Measurements from ENCODE around the gene CNTNAP2. TPM values are rescaled to one million over a fixed set of nuclear protein-coding genes. Genes with fewer than 3 reads are reported as not detected.
A peak's percentile ranks its signal among the peaks of the same experiment; 100 is the strongest.

CNTNAP2 gene
- total RNA-seq, 2 experiments from 2014 or later: not detected

DNA sequence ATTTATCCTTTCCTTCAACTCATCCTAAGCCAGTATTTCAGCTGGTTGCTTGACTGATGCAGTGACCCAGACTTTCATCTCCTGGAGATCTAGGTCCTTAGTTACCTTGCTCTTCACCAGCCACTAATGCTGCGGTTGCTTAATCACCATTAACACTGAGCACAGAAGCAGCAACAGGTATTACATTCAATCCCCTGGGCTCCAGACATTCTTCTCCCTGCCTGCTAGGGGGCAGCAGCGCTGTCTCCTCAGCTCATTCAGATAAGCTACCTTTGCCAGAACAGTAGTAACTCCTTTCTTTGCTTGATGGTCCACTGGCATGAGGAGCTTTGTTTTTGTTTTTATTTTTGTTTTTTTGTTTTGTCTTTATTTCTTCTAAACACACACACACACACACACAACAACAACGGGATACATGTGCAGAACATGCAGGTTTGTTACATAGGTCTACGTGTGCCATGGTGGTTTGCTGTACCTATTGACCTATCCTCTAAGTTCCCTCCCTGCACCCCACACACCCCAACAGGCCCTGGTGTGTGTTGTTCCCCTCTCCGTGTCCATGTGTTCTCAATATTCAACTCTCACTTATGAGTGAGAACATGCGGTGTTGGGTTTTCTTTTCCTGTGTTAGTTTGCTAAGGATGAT, 1430.8 kb downstream of the CNTNAP2 start:
- Mint-ChIP-seq H3K36me3 (no peaks in the 10 kb centered on the region), H3K27ac (no peak overlapping the region), H3K4me3 (no peak overlapping the region), H3K27me3 (no peaks in the 10 kb centered on the region), H3K4me1 (no peaks in the 10 kb centered on the region), H3K9me3 (peaks cover 4% of the 10 kb centered on the region)
- ATAC-seq (ENCODE audit: low read depth) (no peak), DNase-seq (peak; percentile 33)
- POLR2A ChIA-PET: no interaction called here

- Mint-ChIP-seq H3K36me3 (no peaks in the 10 kb centered on the region), H3K27ac (no peak overlapping the region), H3K4me3 (no peak overlapping the region), H3K9me3 (no peaks in the 10 kb centered on the region), H3K27me3 (no peaks in the 10 kb centered on the region), H3K4me1 (no peaks in the 10 kb centered on the region)
- ATAC-seq (ENCODE audit: low read depth) (no peak), DNase-seq (no peak)
- POLR2A ChIA-PET: no interaction called here
Measured at GRCh38 chr7:147556317-147556716, 1439.7 kb downstream of the CNTNAP2 start.

GRCh38 chr7:147563669-147564068, 1447.1 kb downstream of the CNTNAP2 start:
- POLR2A ChIA-PET: no interaction called here
- Mint-ChIP-seq H3K36me3 (no peaks in the 10 kb centered on the region), H3K4me1 (no peaks in the 10 kb centered on the region), H3K9me3 (peaks cover 2% of the 10 kb centered on the region), H3K27ac (no peak overlapping the region), H3K27me3 (no peaks in the 10 kb centered on the region), H3K4me3 (no peak overlapping the region)
- no peak for DNase-seq
- no peak for ATAC-seq (ENCODE audit: low read depth)

- peaks cover 2% of the 10 kb centered on the region for H3K9me3 Mint-ChIP-seq
- H3K4me3 Mint-ChIP-seq: no peak overlapping the region
- H3K4me1 Mint-ChIP-seq: no peaks in the 10 kb centered on the region
- no peak overlapping the region for H3K27ac Mint-ChIP-seq
- DNase-seq: no peak
- ATAC-seq (ENCODE audit: low read depth): no peak
- H3K27me3 Mint-ChIP-seq: no peaks in the 10 kb centered on the region
- POLR2A ChIA-PET: no interaction called here
- no peaks in the 10 kb centered on the region for H3K36me3 Mint-ChIP-seq
Measured at GRCh38 chr7:147564786-147565476, 1448.3 kb downstream of the CNTNAP2 start.

- H3K9me3 Mint-ChIP-seq: peaks cover 2% of the 10 kb centered on the region
- H3K4me3 Mint-ChIP-seq: no peak overlapping the region
- ATAC-seq (ENCODE audit: low read depth) (no peak), DNase-seq (no peak)
- H3K27ac Mint-ChIP-seq: no peak overlapping the region
- H3K27me3 Mint-ChIP-seq: no peaks in the 10 kb centered on the region
- H3K36me3 Mint-ChIP-seq: no peaks in the 10 kb centered on the region
- no peaks in the 10 kb centered on the region for H3K4me1 Mint-ChIP-seq
- POLR2A ChIA-PET: no interaction called here
Measured at GRCh38 chr7:147567043-147567442, 1450.4 kb downstream of the CNTNAP2 start.

DNA sequence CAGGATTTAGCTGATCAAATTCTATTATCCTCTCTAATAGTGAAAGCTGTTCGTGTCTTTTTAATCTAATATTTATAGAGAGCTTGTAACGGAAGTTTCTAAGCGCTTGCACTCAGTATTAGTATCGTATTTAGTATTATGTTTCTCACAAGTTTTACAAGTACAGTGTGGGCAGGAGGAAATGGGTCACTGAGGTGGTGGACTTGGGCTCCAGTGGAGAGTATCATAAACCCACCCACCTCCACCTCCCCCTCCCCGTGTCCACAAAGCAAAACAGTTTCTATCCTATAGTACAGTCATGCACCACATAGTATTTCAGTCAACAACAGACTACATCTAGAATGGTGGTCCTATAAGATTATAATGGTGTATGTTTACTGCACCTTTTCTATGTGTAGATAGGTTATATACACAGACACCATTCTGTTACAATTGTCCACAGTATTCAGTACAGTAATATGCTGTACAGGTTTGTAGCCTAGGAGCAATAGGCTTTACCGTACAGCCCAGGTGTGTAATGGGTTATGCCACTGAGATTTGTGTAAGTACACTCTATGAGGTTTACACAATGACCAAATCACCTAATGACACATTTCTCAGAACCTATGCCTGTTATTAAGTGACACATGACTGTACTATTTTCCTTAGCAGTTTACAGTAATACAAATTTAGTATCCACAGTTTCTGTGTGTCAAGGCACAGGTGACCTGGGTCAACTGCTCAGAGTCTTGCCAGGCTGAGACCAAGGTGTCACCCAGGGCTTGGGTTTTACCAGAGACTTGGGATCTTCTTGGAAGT, 1452.7 kb downstream of the CNTNAP2 start:
- Mint-ChIP-seq H3K4me1 (no peaks in the 10 kb centered on the region), H3K27me3 (no peaks in the 10 kb centered on the region), H3K9me3 (no peaks in the 10 kb centered on the region), H3K36me3 (no peaks in the 10 kb centered on the region), H3K27ac (no peak overlapping the region), H3K4me3 (no peak overlapping the region)
- ATAC-seq (ENCODE audit: low read depth) (no peak), DNase-seq (no peak)
- POLR2A ChIA-PET: interaction anchor here (0.6 kb wide), 1 partner anchor 36 kb away, joined by 4 read pairs; no protein-coding TSS in a partner anchor

- Mint-ChIP-seq H3K36me3 (no peaks in the 10 kb centered on the region), H3K27me3 (no peaks in the 10 kb centered on the region), H3K27ac (no peak overlapping the region), H3K9me3 (no peaks in the 10 kb centered on the region), H3K4me1 (no peaks in the 10 kb centered on the region), H3K4me3 (no peak overlapping the region)
- POLR2A ChIA-PET: no interaction called here
- ATAC-seq (ENCODE audit: low read depth) (no peak), DNase-seq (no peak)
Measured at GRCh38 chr7:147570390-147570789, 1453.8 kb downstream of the CNTNAP2 start.

DNA sequence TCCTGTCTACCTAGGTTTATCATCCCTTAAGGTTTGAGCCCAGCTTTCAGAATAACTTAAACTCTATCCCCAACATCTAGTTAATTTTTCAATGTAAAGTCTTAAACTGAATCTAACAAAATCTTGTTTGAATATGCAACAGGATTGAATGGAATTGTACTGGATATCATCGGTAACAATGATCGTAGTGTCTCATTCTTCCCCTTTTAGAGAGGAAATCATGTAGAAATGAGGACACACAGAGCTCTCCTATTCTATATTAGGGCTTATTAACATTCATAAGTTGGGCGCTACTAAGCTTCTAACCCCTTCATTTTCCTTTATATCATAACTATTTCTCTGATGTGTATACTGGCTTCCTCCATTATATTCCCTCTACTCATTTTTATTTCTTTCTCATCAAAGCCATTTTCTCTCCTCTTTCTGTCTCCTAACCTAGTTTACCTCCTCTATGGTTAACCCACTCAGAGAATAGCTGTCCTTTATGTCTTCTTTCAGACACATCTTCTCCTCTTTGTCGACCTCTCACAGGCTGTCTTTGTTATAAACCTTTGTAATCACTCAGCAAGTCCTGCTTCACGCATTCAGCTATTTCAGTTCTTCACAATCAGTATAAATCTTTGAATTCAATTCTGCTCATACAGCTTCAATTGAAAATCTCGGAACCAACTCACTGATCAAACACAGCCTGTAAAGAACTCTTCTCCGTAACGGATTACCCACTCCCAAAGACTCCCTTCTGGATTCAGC, 1455.0 kb downstream of the CNTNAP2 start:
- no peak overlapping the region for H3K4me3 Mint-ChIP-seq
- H3K36me3 Mint-ChIP-seq: no peaks in the 10 kb centered on the region
- ATAC-seq (ENCODE audit: low read depth) (no peak), DNase-seq (no peak)
- H3K9me3 Mint-ChIP-seq: no peaks in the 10 kb centered on the region
- H3K27ac Mint-ChIP-seq: no peak overlapping the region
- no peaks in the 10 kb centered on the region for H3K27me3 Mint-ChIP-seq
- POLR2A ChIA-PET: no interaction called here
- H3K4me1 Mint-ChIP-seq: no peaks in the 10 kb centered on the region

- Mint-ChIP-seq H3K9me3 (no peaks in the 10 kb centered on the region), H3K36me3 (no peaks in the 10 kb centered on the region), H3K27me3 (no peaks in the 10 kb centered on the region), H3K4me1 (no peaks in the 10 kb centered on the region), H3K27ac (no peak overlapping the region), H3K4me3 (no peak overlapping the region)
- POLR2A ChIA-PET: no interaction called here
- no peak for ATAC-seq (ENCODE audit: low read depth)
- DNase-seq: no peak
Measured at GRCh38 chr7:147578196-147578595, 1461.6 kb downstream of the CNTNAP2 start.

DNA sequence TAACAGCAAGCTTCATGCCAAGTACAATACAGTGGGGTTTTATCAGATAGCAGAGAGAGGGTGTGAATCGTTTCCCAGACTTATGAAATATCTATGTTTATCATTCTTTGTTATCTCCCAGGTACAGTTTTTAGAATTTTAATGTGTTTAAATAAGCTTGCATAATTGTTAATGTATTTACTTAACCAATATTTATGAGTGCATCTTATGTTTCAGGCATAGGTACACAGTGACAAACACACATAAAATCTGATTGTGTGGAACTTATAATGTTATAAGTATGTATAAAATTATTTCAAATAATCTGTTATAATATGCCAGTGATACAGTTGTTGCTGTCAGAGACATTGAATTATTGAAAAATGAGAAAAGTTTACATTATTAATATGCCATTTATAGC, 1462.5 kb downstream of the CNTNAP2 start:
- DNase-seq (no peak), ATAC-seq (ENCODE audit: low read depth) (no peak)
- H3K36me3 Mint-ChIP-seq: no peaks in the 10 kb centered on the region
- POLR2A ChIA-PET: no interaction called here
- H3K4me1 Mint-ChIP-seq: no peaks in the 10 kb centered on the region
- no peak overlapping the region for H3K4me3 Mint-ChIP-seq
- H3K27me3 Mint-ChIP-seq: no peaks in the 10 kb centered on the region
- H3K9me3 Mint-ChIP-seq: no peaks in the 10 kb centered on the region
- no peak overlapping the region for H3K27ac Mint-ChIP-seq

- Mint-ChIP-seq H3K27ac (no peak overlapping the region), H3K27me3 (no peaks in the 10 kb centered on the region), H3K9me3 (no peaks in the 10 kb centered on the region), H3K4me1 (no peaks in the 10 kb centered on the region), H3K36me3 (no peaks in the 10 kb centered on the region), H3K4me3 (no peak overlapping the region)
- DNase-seq (no peak), ATAC-seq (ENCODE audit: low read depth) (no peak)
- POLR2A ChIA-PET: no interaction called here
Measured at GRCh38 chr7:147584771-147585193, 1468.2 kb downstream of the CNTNAP2 start.

GRCh38 chr7:147586110-147586509, 1469.5 kb downstream of the CNTNAP2 start:
- Mint-ChIP-seq H3K9me3 (no peaks in the 10 kb centered on the region), H3K27me3 (no peaks in the 10 kb centered on the region), H3K36me3 (no peaks in the 10 kb centered on the region), H3K4me1 (no peaks in the 10 kb centered on the region), H3K4me3 (no peak overlapping the region), H3K27ac (no peak overlapping the region)
- no peak for ATAC-seq (ENCODE audit: low read depth)
- no peak for DNase-seq
- POLR2A ChIA-PET: no interaction called here

GRCh38 chr7:147586526-147586925, 1469.9 kb downstream of the CNTNAP2 start:
- Mint-ChIP-seq H3K4me1 (no peaks in the 10 kb centered on the region), H3K9me3 (no peaks in the 10 kb centered on the region), H3K27ac (no peak overlapping the region), H3K27me3 (no peaks in the 10 kb centered on the region), H3K4me3 (no peak overlapping the region), H3K36me3 (no peaks in the 10 kb centered on the region)
- POLR2A ChIA-PET: no interaction called here
- no peak for DNase-seq
- ATAC-seq (ENCODE audit: low read depth): no peak
